Activated CD8-positive, alpha-beta memory T cell treated with anti-CD3 and anti-CD28 coated beads, Interleukin-2, amount 50 U/mL, for 24 hours (primary cell): Measurements from ENCODE around the gene STARD9.
"Not testable (repeated sequence)": the region's sequence is repeated elsewhere in the genome, so short reads cannot be mapped to it uniquely, and the experiment has no call there.

Experiments used
- DNase-seq: peaks from one replicate; pipeline ENCODE4 v3.0.0-alpha.2; 2020; ENCODE audit errors: extremely low read depth

STARD9 gene

GRCh38 chr15:42766109-42766508 is 190.7 kb downstream of the STARD9 start:
- not testable (repeated sequence) for DNase-seq
